Endothelial cell of umbilical vein (primary cell): ENCODE results near the gene OR51A2. TPM values are rescaled to one million over a fixed set of nuclear protein-coding genes. Genes with fewer than 3 reads are reported as not detected.

ENCODE experiments used
- BruUV-seq: library from RNA; stranded (reverse); fragments of 400-500 nt; replicated peaks from 2 replicates; lab custom pipeline; 2021; lab: Mats Ljungman, UMichigan
- CTCF ChIA-PET: fragments of 300-600, 350-600 bp; sonication (Branson Sonifier 250); formaldehyde crosslinking; loops from one replicate; lab custom pipeline; 2021; ENCODE audit warnings: antibody characterized with exemption, inconsistent platforms; lab: Charles Lee
- POLR2A ChIA-PET: fragments of 300-600, 350-600 bp; sonication (Branson Sonifier 250); formaldehyde crosslinking; loops from one replicate; lab custom pipeline; 2021; ENCODE audit warnings: antibody characterized with exemption, inconsistent platforms; lab: Charles Lee
- DNase-seq: peaks from one replicate; pipeline ENCODE4 v3.0.0-alpha.2; 2011; ENCODE audit warnings: low read depth, low spot score
- FAIRE-seq: peaks from 2 replicates; lab custom pipeline; 2011; peaks lifted over from hg19 to GRCh38; lab: Jason Lieb, UNC
- H2AFZ ChIP-seq: 2 replicates; pipeline ENCODE4 v1.6.0; 2012; ENCODE audit warnings: low read depth, low read length, control low read depth, inconsistent platforms
- H3K27ac ChIP-seq: 2 replicates; pipeline ENCODE4 v1.5.1; 2011; ENCODE audit warnings: low read depth, mild to moderate bottlenecking, control low read depth, low read length, moderate library complexity; ENCODE audit not compliant: insufficient read depth
- H3K27me3 ChIP-seq, 2 experiments: 2 replicates each; pipeline versions ENCODE4 v1.6.0 to v1.6.1; 2011; ENCODE audit warnings: low read length in 2 of 2, mixed read lengths in 1 of 2; ENCODE audit not compliant: control insufficient read depth in 2 of 2, insufficient read depth in 2 of 2
- H3K36me3 ChIP-seq, 2 experiments: 2 replicates in 1 of 2; 3 replicates in 1 of 2; pipeline ENCODE4 v1.5.1; 2011; ENCODE audit warnings: low read length in 2 of 2, mild to moderate bottlenecking in 1 of 2, moderate library complexity in 1 of 2; ENCODE audit not compliant: control insufficient read depth in 2 of 2, insufficient read depth in 2 of 2; ENCODE audit errors: extremely low read depth in 1 of 2
- H3K4me1 ChIP-seq: 3 replicates; pipeline ENCODE4 v1.5.1; 2011; ENCODE audit warnings: mild to moderate bottlenecking, low read length; ENCODE audit not compliant: control insufficient read depth, insufficient read depth; ENCODE audit errors: extremely low read depth
- H3K4me2 ChIP-seq: 2 replicates; pipeline ENCODE4 v1.6.1; 2011; ENCODE audit warnings: low read length, control low read depth, mixed read lengths; ENCODE audit not compliant: insufficient read depth
- H3K4me3 ChIP-seq, 3 experiments: fragments of 200-600 bp in 1 of 3; sonication (generic), shearing (Covaris generic) in 1 of 3; replicated peaks in 1 of 3; 2 replicates each; pipeline ENCODE4 v1.5.1; 2011 to 2016; ENCODE audit warnings: control low read depth in 3 of 3, low read length in 3 of 3, mild to moderate bottlenecking in 2 of 3, inconsistent platforms in 1 of 3, low read depth in 1 of 3, moderate library complexity in 1 of 3; ENCODE audit not compliant: insufficient read depth in 1 of 3
- H3K79me2 ChIP-seq: 2 replicates; pipeline ENCODE4 v1.6.0; 2012; ENCODE audit warnings: low read length, inconsistent platforms; ENCODE audit not compliant: control insufficient read depth, insufficient read depth
- H3K9ac ChIP-seq: replicated peaks from 2 replicates; pipeline ENCODE3; 2011; ENCODE audit warnings: low read length, control low read depth; ENCODE audit not compliant: insufficient read depth; ENCODE audit errors: extremely low read depth
- H3K9me1 ChIP-seq: replicated peaks from 3 replicates; pipeline ENCODE4 v1.6.0; 2011; ENCODE audit warnings: mild to moderate bottlenecking, low read length; ENCODE audit not compliant: control insufficient read depth, insufficient read depth; ENCODE audit errors: extremely low read depth
- H3K9me3 ChIP-seq: replicated peaks from 2 replicates; pipeline ENCODE4 v1.5.1; 2012; ENCODE audit warnings: low read length, inconsistent platforms; ENCODE audit not compliant: control insufficient read depth, insufficient read depth
- H4K20me1 ChIP-seq: replicated peaks from 2 replicates; pipeline ENCODE3; 2011; ENCODE audit warnings: mild to moderate bottlenecking, low read length; ENCODE audit not compliant: control insufficient read depth, insufficient read depth; ENCODE audit errors: extremely low read depth
- EZH2 ChIP-seq: IDR thresholded peaks from 2 replicates; pipeline ENCODE4 v1.6.1; 2012; ENCODE audit warnings: borderline replicate concordance, low read depth, mild to moderate bottlenecking, moderate library complexity, low read length, inconsistent platforms; ENCODE audit not compliant: severe bottlenecking
- FOS ChIP-seq: IDR thresholded peaks from 2 replicates; pipeline ENCODE4 v1.6.1; 2011; ENCODE audit warnings: mild to moderate bottlenecking, low read length, moderate library complexity, borderline replicate concordance; ENCODE audit not compliant: insufficient read depth
- GATA2 ChIP-seq: IDR thresholded peaks from 2 replicates; pipeline ENCODE4 v1.7.0; 2011; ENCODE audit warnings: low read depth, mild to moderate bottlenecking, moderate library complexity, mixed read lengths, low read length; ENCODE audit not compliant: insufficient read length, insufficient read depth
- JUN ChIP-seq: IDR thresholded peaks from 2 replicates; pipeline ENCODE4 v1.6.1; 2011; ENCODE audit warnings: borderline replicate concordance, low read depth; ENCODE audit not compliant: insufficient read length, insufficient read depth
- MYC ChIP-seq: IDR thresholded peaks from one replicate; pipeline ENCODE4 v1.6.1; 2011; ENCODE audit warnings: mild to moderate bottlenecking, low read depth, low read length
- POLR2A ChIP-seq: IDR thresholded peaks from 2 replicates; pipeline ENCODE4 v1.6.1; 2012; ENCODE audit warnings: low read depth, mild to moderate bottlenecking, control low read depth, low read length
- POLR2AphosphoS5 ChIP-seq: IDR thresholded peaks from 2 replicates; pipeline ENCODE4 v1.6.1; 2012; ENCODE audit warnings: low read depth, mild to moderate bottlenecking, control low read depth, low read length, moderate library complexity; ENCODE audit not compliant: insufficient read depth
- dilution Hi-C: fragments of 300-500 bp; cut with MboI; formaldehyde crosslinking; loops from one replicate; pipeline ENCODE4 v1.15.0; 2019; ENCODE audit warnings: low sequenced_read_pairs; ENCODE audit not compliant: extremely low pct_ligation_motif_present
- intact Hi-C: fragments of 100-400 bp; cut with micrococcal nuclease; formaldehyde crosslinking; loops from one replicate; pipeline ENCODE4 v1.10.0; 2022
- polyA plus RNA-seq, 4 experiments: library from polyadenylated mRNA; depleted of rRNA in 3 of 4; stranded (reverse) in 3 of 4; unstranded in 1 of 4; fragments of >200 nt; gene quantifications; 2 replicates each; pipeline versions ENCODE4 v1.2.1 to v1.2.3, GENCODE V29; 2011 to 2012; ENCODE audit warnings: missing spikeins in 1 of 4
- total RNA-seq: library from RNA; stranded (reverse); gene quantifications from 2 replicates; pipeline ENCODE4 v1.2.3, GENCODE V29; 2021
- TF ChIP-seq, protein P1 (sequence below), 2 donors: IDR thresholded peaks; 1 replicate in 1 of 2; 2 replicates in 1 of 2; pipeline ENCODE4 v1.5.1; 2011; ENCODE audit warnings: low read length in 2 of 2, mild to moderate bottlenecking in 2 of 2, moderate library complexity in 2 of 2, control low read depth in 1 of 2, inconsistent platforms in 1 of 2, low read depth in 1 of 2; ENCODE audit not compliant: insufficient read depth in 1 of 2; ENCODE audit errors: extremely low read depth in 1 of 2
- TF ChIP-seq, protein P2 (sequence below): IDR thresholded peaks from 2 replicates; pipeline ENCODE4 v1.6.1; 2011; ENCODE audit not compliant: insufficient read depth, insufficient read length

OR51A2 gene
- total and polyA plus RNA-seq, 2 donors (not counting 3 experiments of a cell fraction or from before 2014, with no cell fraction given) = not detected

DNA sequence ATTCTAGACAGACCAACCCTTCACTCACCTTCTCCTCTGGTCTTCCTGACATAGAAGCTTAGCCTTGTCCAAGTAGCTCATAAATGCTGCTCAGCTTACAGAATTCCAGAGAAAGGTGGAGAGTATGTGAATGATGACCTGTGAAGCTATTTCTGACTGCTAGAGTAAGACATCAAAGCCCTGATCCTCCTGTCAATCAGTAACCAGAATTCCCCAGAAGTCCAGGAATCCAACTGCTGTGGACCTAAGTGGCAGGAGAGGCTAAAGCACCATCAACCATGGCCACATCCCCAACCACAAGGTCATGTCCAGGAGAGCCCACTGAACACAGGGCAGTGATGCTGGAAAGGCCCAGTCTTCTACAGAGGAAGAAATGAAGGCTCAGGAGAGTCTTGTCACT is 38.9 kb downstream of the OR51A2 start:
- TF ChIP-seq, protein P1, sequence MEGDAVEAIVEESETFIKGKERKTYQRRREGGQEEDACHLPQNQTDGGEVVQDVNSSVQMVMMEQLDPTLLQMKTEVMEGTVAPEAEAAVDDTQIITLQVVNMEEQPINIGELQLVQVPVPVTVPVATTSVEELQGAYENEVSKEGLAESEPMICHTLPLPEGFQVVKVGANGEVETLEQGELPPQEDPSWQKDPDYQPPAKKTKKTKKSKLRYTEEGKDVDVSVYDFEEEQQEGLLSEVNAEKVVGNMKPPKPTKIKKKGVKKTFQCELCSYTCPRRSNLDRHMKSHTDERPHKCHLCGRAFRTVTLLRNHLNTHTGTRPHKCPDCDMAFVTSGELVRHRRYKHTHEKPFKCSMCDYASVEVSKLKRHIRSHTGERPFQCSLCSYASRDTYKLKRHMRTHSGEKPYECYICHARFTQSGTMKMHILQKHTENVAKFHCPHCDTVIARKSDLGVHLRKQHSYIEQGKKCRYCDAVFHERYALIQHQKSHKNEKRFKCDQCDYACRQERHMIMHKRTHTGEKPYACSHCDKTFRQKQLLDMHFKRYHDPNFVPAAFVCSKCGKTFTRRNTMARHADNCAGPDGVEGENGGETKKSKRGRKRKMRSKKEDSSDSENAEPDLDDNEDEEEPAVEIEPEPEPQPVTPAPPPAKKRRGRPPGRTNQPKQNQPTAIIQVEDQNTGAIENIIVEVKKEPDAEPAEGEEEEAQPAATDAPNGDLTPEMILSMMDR (IDR thresholded peaks at IDR 0.05; ENCODE audit: extremely low read depth in 1 of 2, insufficient read depth in 1 of 2, low read depth in 1 of 2, low read length in 2 of 2) = no peak
- TF ChIP-seq FOS (no peak), GATA2 (no peak), JUN (no peak), MYC (no peak), EZH2 (no peak), POLR2A (no peak), POLR2AphosphoS5 (no peak)
- TF ChIP-seq, protein P2, sequence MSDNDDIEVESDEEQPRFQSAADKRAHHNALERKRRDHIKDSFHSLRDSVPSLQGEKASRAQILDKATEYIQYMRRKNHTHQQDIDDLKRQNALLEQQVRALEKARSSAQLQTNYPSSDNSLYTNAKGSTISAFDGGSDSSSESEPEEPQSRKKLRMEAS = no peak
- H3K9me3 ChIP-seq = no peaks in the 10 kb centered on the region
- no peak overlapping the region for H3K9ac ChIP-seq
- H3K36me3 ChIP-seq = no peaks in the 10 kb centered on the region
- CTCF ChIA-PET = no interaction called here
- no peaks in the 10 kb centered on the region for H4K20me1 ChIP-seq
- H3K4me1 ChIP-seq = no peaks in the 10 kb centered on the region
- H3K27ac ChIP-seq = no peak overlapping the region
- POLR2A ChIA-PET = no interaction called here
- no peak overlapping the region for H2AFZ ChIP-seq
- no peak overlapping the region for H3K4me2 ChIP-seq
- no peak for FAIRE-seq
- intact Hi-C loops = no loop called here
- dilution Hi-C loops = no loop called here
- H3K79me2 ChIP-seq = no peaks in the 10 kb centered on the region
- BruUV-seq = no TSS peak
- H3K27me3 ChIP-seq = no peaks in the 10 kb centered on the region
- H3K9me1 ChIP-seq = no peaks in the 10 kb centered on the region
- no peak overlapping the region for H3K4me3 ChIP-seq
- DNase-seq = no peak

Other genes with a start within 250 kb of the OR51A2 start
- gene OR51F1, start 185.8 kb downstream of the OR51A2 start, total RNA-seq = not detected in 2 replicates
- not detected in 2 replicates for gene OR51F1, start 185.8 kb downstream of the OR51A2 start, polyA plus RNA-seq
- gene OR52R1, start 151.3 kb downstream of the OR51A2 start, total RNA-seq = not detected in 2 replicates
- gene OR52R1, start 151.3 kb downstream of the OR51A2 start, polyA plus RNA-seq = not detected in 2 replicates
- gene OR51F2, start 134.4 kb downstream of the OR51A2 start, total RNA-seq = not detected in 2 replicates
- not detected in 2 replicates for gene OR51F2, start 134.4 kb downstream of the OR51A2 start, polyA plus RNA-seq
- not detected in 2 replicates for gene OR51S1, start 106.5 kb downstream of the OR51A2 start, total RNA-seq
- gene OR51S1, start 106.5 kb downstream of the OR51A2 start, polyA plus RNA-seq = not detected in 2 replicates
- not detected in 2 replicates for gene OR51T1, start 73.8 kb downstream of the OR51A2 start, total RNA-seq
- gene OR51T1, start 73.8 kb downstream of the OR51A2 start, polyA plus RNA-seq = not detected in 2 replicates
- gene OR51A7, start 51.9 kb downstream of the OR51A2 start, total RNA-seq = not detected in 2 replicates
- not detected in 2 replicates for gene OR51A7, start 51.9 kb downstream of the OR51A2 start, polyA plus RNA-seq
- not detected in 2 replicates for gene OR51G2, start 36.4 kb downstream of the OR51A2 start, total RNA-seq
- gene OR51G2, start 36.4 kb downstream of the OR51A2 start, polyA plus RNA-seq = not detected in 2 replicates
- gene OR51G1, start 31.4 kb downstream of the OR51A2 start, total RNA-seq = not detected in 2 replicates
- gene OR51G1, start 31.4 kb downstream of the OR51A2 start, polyA plus RNA-seq = not detected in 2 replicates
- gene OR51A4, start 8.1 kb downstream of the OR51A2 start, total RNA-seq = not detected in 2 replicates
- gene OR51A4, start 8.1 kb downstream of the OR51A2 start, polyA plus RNA-seq = not detected in 2 replicates
- gene OR51L1, start 39.1 kb upstream of the OR51A2 start, total RNA-seq = not detected in 2 replicates
- gene OR51L1, start 39.1 kb upstream of the OR51A2 start, polyA plus RNA-seq = not detected in 2 replicates
- not detected in 2 replicates for gene OR52J3, start 90.8 kb upstream of the OR51A2 start, total RNA-seq
- not detected in 2 replicates for gene OR52J3, start 90.8 kb upstream of the OR51A2 start, polyA plus RNA-seq
- gene OR52E2, start 103.9 kb upstream of the OR51A2 start, total RNA-seq = not detected in 2 replicates
- not detected in 2 replicates for gene OR52E2, start 103.9 kb upstream of the OR51A2 start, polyA plus RNA-seq
- gene OR52E1, start 113.9 kb upstream of the OR51A2 start, total RNA-seq = not detected in 2 replicates
- not detected in 2 replicates for gene OR52E1, start 113.9 kb upstream of the OR51A2 start, polyA plus RNA-seq
- gene OR52A5, start 182.6 kb upstream of the OR51A2 start, total RNA-seq = not detected in 2 replicates
- gene OR52A5, start 182.6 kb upstream of the OR51A2 start, polyA plus RNA-seq = not detected in 2 replicates
- gene OR52A1, start 199.0 kb upstream of the OR51A2 start, total RNA-seq = not detected in 2 replicates
- not detected in 2 replicates for gene OR52A1, start 199.0 kb upstream of the OR51A2 start, polyA plus RNA-seq
- gene OR51V1, start 245.0 kb upstream of the OR51A2 start, total RNA-seq = not detected in 2 replicates
- not detected in 2 replicates for gene OR51V1, start 245.0 kb upstream of the OR51A2 start, polyA plus RNA-seq